Subcutaneous abdominal adipose tissue (tissue), 5 donors: ENCODE measurements around the gene CEP112.

Source experiments
- H3K27ac ChIP-seq: one replicate; pipeline ENCODE4 v1.7.0; 2013; ENCODE audit warnings: low read depth, mild to moderate bottlenecking, inconsistent platforms, low read length, moderate library complexity
- H3K27me3 ChIP-seq, 5 donors: one replicate each; pipeline ENCODE4 v1.7.0; 2013; ENCODE audit warnings: low read length in 5 of 5, inconsistent platforms in 1 of 5; ENCODE audit not compliant: control insufficient read depth in 5 of 5, insufficient read depth in 4 of 5
- H3K36me3 ChIP-seq, 5 donors: one replicate each; pipeline ENCODE4 v1.7.0; 2013; ENCODE audit warnings: low read length in 5 of 5; ENCODE audit not compliant: control insufficient read depth in 5 of 5, insufficient read depth in 5 of 5
- H3K4me1 ChIP-seq, 5 donors: one replicate each; pipeline ENCODE4 v1.7.0; 2013; ENCODE audit warnings: low read length in 5 of 5, mild to moderate bottlenecking in 3 of 5, moderate library complexity in 1 of 5; ENCODE audit not compliant: control insufficient read depth in 5 of 5, insufficient read depth in 5 of 5
- H3K4me3 ChIP-seq, 5 donors: one replicate each; pipeline ENCODE4 v1.7.0; 2013; ENCODE audit warnings: low read length in 5 of 5, low read depth in 1 of 5
- H3K9ac ChIP-seq, 5 donors: one replicate each; pipeline ENCODE4 v1.7.0; 2013; ENCODE audit warnings: low read length in 5 of 5, mild to moderate bottlenecking in 4 of 5, moderate library complexity in 3 of 5
- H3K9me3 ChIP-seq, 5 donors: one replicate each; pipeline ENCODE4 v1.7.0; 2013; ENCODE audit warnings: low read length in 5 of 5; ENCODE audit not compliant: control insufficient read depth in 5 of 5
- donor health status: healthy.
- donor health status: healthy.
- donor health status: healthy.
- donor health status: healthy.
- donor health status: healthy.

CEP112 gene

GRCh38 chr17:66191593-66192377, at the start of gene CEP112:
Gene CEP112 (minus strand): TSS chr17:66192133.
- H3K27ac ChIP-seq = peak within 1 kb of the TSS; percentile 86
- H3K27me3 ChIP-seq = no peaks in the 10 kb centered on the region
- H3K4me3 ChIP-seq = peak within 1 kb of the TSS; percentile 65 to 82 (median 78)
- H3K4me1 ChIP-seq = peaks cover 0 to 18% (median 16%) of the 10 kb centered on the region in 5 donors
- no peaks in the 10 kb centered on the region for H3K9me3 ChIP-seq
- H3K9ac ChIP-seq = peak within 1 kb of the TSS; percentile 81 to 92 (median 90)
- no peaks in the 10 kb centered on the region for H3K36me3 ChIP-seq

- Histone ChIP-seq H3K4me1 (no peaks in the 10 kb centered on the region), H3K4me3 (no peak overlapping the region), H3K9me3 (no peaks in the 10 kb centered on the region), H3K27me3 (peaks cover 0 to 3% (median 0%) of the 10 kb centered on the region in 5 donors), H3K36me3 (no peaks in the 10 kb centered on the region), H3K9ac (no peak overlapping the region), H3K27ac (no peak overlapping the region)
Observed at GRCh38 chr17:66240630-66241029, 48.7 kb upstream of the CEP112 start.

- Histone ChIP-seq H3K4me1 (no peaks in the 10 kb centered on the region), H3K36me3 (no peaks in the 10 kb centered on the region), H3K9ac (no peak overlapping the region), H3K4me3 (no peak overlapping the region), H3K27ac (no peak overlapping the region), H3K27me3 (peaks cover 0 to 3% (median 0%) of the 10 kb centered on the region in 5 donors), H3K9me3 (no peaks in the 10 kb centered on the region)
Observed at GRCh38 chr17:66240013-66240412, 48.1 kb upstream of the CEP112 start.

GRCh38 chr17:66235377-66235994, 43.6 kb upstream of the CEP112 start:
- H3K9ac ChIP-seq = no peak overlapping the region
- H3K4me3 ChIP-seq = no peak overlapping the region
- H3K36me3 ChIP-seq = no peaks in the 10 kb centered on the region
- no peaks in the 10 kb centered on the region for H3K4me1 ChIP-seq
- H3K27me3 ChIP-seq = peaks cover 0 to 3% (median 0%) of the 10 kb centered on the region in 5 donors
- no peak overlapping the region for H3K27ac ChIP-seq
- H3K9me3 ChIP-seq = no peaks in the 10 kb centered on the region

GRCh38 chr17:66234611-66235010, 42.7 kb upstream of the CEP112 start:
- H3K27ac ChIP-seq = no peak overlapping the region

GRCh38 chr17:66233023-66233753, 41.3 kb upstream of the CEP112 start:
- H3K27me3 ChIP-seq = peaks cover 0 to 3% (median 0%) of the 10 kb centered on the region in 5 donors
- no peak overlapping the region for H3K9ac ChIP-seq
- no peak overlapping the region for H3K27ac ChIP-seq

More at GRCh38 chr17:66234611-66235010, 42.7 kb upstream of the CEP112 start:
- no peaks in the 10 kb centered on the region for H3K36me3 ChIP-seq
- H3K4me3 ChIP-seq = no peak overlapping the region
- no peaks in the 10 kb centered on the region for H3K9me3 ChIP-seq
- H3K4me1 ChIP-seq = no peaks in the 10 kb centered on the region
- H3K27me3 ChIP-seq = peaks cover 0 to 3% (median 0%) of the 10 kb centered on the region in 5 donors
- no peak overlapping the region for H3K9ac ChIP-seq

GRCh38 chr17:66230922-66231591, 39.1 kb upstream of the CEP112 start:
- Histone ChIP-seq H3K27me3 (peaks cover 0 to 3% (median 0%) of the 10 kb centered on the region in 5 donors), H3K36me3 (no peaks in the 10 kb centered on the region), H3K9me3 (no peaks in the 10 kb centered on the region), H3K4me3 (no peak overlapping the region), H3K9ac (no peak overlapping the region), H3K4me1 (no peaks in the 10 kb centered on the region), H3K27ac (no peak overlapping the region)

More at GRCh38 chr17:66233023-66233753, 41.3 kb upstream of the CEP112 start:
- no peaks in the 10 kb centered on the region for H3K9me3 ChIP-seq
- no peak overlapping the region for H3K4me3 ChIP-seq
- no peaks in the 10 kb centered on the region for H3K4me1 ChIP-seq
- H3K36me3 ChIP-seq = no peaks in the 10 kb centered on the region

- Histone ChIP-seq H3K27ac (no peak overlapping the region), H3K4me3 (no peak overlapping the region)
Observed at GRCh38 chr17:66229783-66230538, 38.0 kb upstream of the CEP112 start.

More at GRCh38 chr17:66229783-66230538, 38.0 kb upstream of the CEP112 start:
- H3K27me3 ChIP-seq = peaks cover 0 to 6% (median 0%) of the 10 kb centered on the region in 5 donors
- no peaks in the 10 kb centered on the region for H3K9me3 ChIP-seq
- H3K9ac ChIP-seq = no peak overlapping the region
- H3K36me3 ChIP-seq = no peaks in the 10 kb centered on the region
- no peaks in the 10 kb centered on the region for H3K4me1 ChIP-seq
